KBM-7 (cell line): ENCODE measurements around the gene ZNF432.
"Not testable (repeated sequence)": the region's sequence is repeated elsewhere in the genome, so short reads cannot be mapped to it uniquely, and the experiment has no call there.

Experiments used
- DNase-seq: peaks from one replicate; pipeline ENCODE4 v3.0.0-alpha.2; 2015
- in situ Hi-C: fragments of 300-500 bp; cut with MboI; formaldehyde crosslinking; loops from 2 replicates; pipeline ENCODE4 v1.14.3; 2020; ENCODE audit warnings: low sequenced_read_pairs, low pct_unique_long_range_greater_than_20kb, mixed read lengths

ZNF432 gene

GRCh38 chr19:52048555-52049501 is at the start of gene ZNF432:
TSS of gene ZNF432 (minus strand) at chr19:52048838. CDS start at chr19:52046868, 1,970 bp downstream.
- in situ Hi-C loops, result no loop called here
- DNase-seq, result peak; percentile 96

GRCh38 chr19:52096416-52096815 is 47.8 kb upstream of the ZNF432 start:
- DNase-seq, in situ Hi-C loops: not testable (repeated sequence)

GRCh38 chr19:52095172-52096014 is 46.8 kb upstream of the ZNF432 start, which contains the start of gene ZNF841:
TSS of gene ZNF841 (minus strand) at chr19:52095765. CDS start at chr19:52084801, 10,964 bp downstream.
- in situ Hi-C loops, result no loop called here
- DNase-seq, result peak; percentile 7

- no peak for DNase-seq
- in situ Hi-C loops, result no loop called here
Measured at GRCh38 chr19:52094526-52095130, 46.0 kb upstream of the ZNF432 start.

GRCh38 chr19:52086481-52086880 is 37.8 kb upstream of the ZNF432 start:
- DNase-seq, result no peak
- in situ Hi-C loops, result no loop called here

GRCh38 chr19:52070496-52070895 is 21.9 kb upstream of the ZNF432 start:
- in situ Hi-C loops, result no loop called here

DNA sequence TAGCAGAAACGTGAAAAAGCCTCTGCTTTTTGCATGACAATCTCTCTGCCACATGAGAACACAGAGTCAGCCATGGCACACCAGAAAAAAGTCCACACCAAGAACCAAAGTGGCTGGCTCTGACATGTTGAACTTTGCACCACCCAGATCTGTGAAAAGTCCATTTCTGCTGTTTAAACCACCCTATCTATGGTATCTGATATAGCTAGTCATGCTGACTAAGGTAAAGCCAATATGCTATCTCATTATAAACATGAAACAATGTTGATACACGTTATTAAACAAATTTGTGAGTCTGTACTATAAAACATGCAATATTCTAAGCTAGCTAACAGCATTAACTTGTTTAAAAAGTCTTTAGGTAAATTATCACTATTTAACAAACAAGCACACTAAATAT is 21.0 kb upstream of the ZNF432 start:
- in situ Hi-C loops, result no loop called here
- DNase-seq, result no peak

More at GRCh38 chr19:52070496-52070895, 21.9 kb upstream of the ZNF432 start:
- DNase-seq, result no peak

- in situ Hi-C loops, result no loop called here
- no peak for DNase-seq
Measured at GRCh38 chr19:52066258-52066863, 17.7 kb upstream of the ZNF432 start.

- in situ Hi-C loops, result no loop called here
- no peak for DNase-seq
Measured at GRCh38 chr19:52065399-52065798, 16.8 kb upstream of the ZNF432 start.

GRCh38 chr19:52056480-52056879 is 7.8 kb upstream of the ZNF432 start:
- DNase-seq, in situ Hi-C loops: not testable (repeated sequence)

DNA sequence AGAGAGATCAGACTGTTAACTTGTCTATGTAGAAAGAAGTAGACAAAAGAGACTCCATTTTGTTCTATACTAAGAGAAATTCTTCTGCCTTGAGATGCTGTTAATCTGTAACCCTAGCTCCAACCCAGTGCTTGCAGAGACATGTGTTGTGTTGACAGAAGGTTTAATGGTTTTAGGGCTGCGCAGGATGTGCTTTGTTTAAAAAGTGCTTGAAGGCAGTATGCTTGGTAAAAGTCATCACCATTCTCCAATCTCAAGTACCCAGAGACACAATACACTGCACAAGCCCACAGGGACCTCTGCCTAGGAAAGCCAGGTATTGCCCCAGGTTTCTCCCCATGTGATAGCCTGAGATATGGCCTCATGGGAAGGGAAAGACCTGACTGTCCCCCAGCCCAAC is 3.1 kb upstream of the ZNF432 start:
- in situ Hi-C loops, DNase-seq: not testable (repeated sequence)

- in situ Hi-C loops, result no loop called here
- DNase-seq, result no peak
Measured at GRCh38 chr19:52039169-52039568, 9.5 kb downstream of the ZNF432 start.

DNA sequence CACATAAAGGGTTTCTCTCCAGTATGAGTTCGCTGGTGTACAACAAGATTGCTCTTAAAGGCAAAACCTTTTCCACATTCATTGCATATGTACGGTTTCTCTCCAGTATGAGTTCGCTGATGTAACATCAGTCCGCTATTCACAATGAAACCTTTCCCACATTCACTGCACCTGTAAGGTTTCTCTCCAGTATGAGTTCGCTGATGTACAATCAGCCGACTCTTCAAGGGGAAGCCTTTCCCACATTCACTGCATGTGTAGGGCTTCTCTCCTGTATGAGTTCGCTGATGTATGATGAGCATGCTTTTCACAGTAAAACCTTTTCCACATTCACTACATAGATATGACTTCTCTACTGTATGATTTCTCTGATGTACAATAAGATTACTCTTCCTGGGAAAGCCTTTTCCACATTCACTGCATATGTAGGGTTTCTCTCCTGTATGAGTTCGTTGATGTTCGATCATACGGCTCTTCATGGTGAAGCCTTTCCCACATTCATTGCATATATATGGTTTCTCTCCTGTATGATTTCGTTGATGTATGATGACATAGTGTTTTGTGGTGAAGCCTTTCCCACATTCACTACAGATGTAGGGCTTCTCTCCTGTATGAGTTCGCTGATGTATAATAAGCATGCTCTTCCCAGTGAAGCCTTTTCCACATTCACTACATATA is 14.4 kb downstream of the ZNF432 start:
- in situ Hi-C loops, result no loop called here
- no peak for DNase-seq

- in situ Hi-C loops, result no loop called here
- DNase-seq, result no peak
Measured at GRCh38 chr19:52028780-52029123, 19.9 kb downstream of the ZNF432 start.

GRCh38 chr19:52028027-52028779 is 20.4 kb downstream of the ZNF432 start, which contains the start of gene ZNF614:
TSS of gene ZNF614 (minus strand) at chr19:52028379. CDS start at chr19:52025745, 2,634 bp downstream.
- in situ Hi-C loops, result no loop called here

GRCh38 chr19:52026255-52026990 is 22.2 kb downstream of the ZNF432 start:
- in situ Hi-C loops, DNase-seq: not testable (repeated sequence)

More at GRCh38 chr19:52028027-52028779, 20.4 kb downstream of the ZNF432 start, which contains the start of gene ZNF614:
- DNase-seq, result peak; percentile 90

GRCh38 chr19:52024478-52024877 is 24.2 kb downstream of the ZNF432 start:
- DNase-seq, in situ Hi-C loops: not testable (repeated sequence)
